Renal pelvis (tissue), 4 donors: Measurements from ENCODE around the gene GRIK1. TPM values are rescaled to one million over a fixed set of nuclear protein-coding genes. Genes with fewer than 3 reads are reported as not detected.

Experiments used
- DNase-seq: peaks from one replicate; pipeline ENCODE4 v3.0.0-alpha.2; 2013
- polyA plus RNA-seq, 3 donors: library from polyadenylated mRNA; unstranded; fragments of 120-200 nt; gene quantifications; one replicate each; pipeline ENCODE4 v1.2.1, GENCODE V29; 2013; ENCODE audit not compliant: insufficient read length in 3 of 3

The GRIK1 gene
- polyA plus RNA-seq, 3 donors, result 1.5 to 2.0 (median 1.7) TPM

DNA sequence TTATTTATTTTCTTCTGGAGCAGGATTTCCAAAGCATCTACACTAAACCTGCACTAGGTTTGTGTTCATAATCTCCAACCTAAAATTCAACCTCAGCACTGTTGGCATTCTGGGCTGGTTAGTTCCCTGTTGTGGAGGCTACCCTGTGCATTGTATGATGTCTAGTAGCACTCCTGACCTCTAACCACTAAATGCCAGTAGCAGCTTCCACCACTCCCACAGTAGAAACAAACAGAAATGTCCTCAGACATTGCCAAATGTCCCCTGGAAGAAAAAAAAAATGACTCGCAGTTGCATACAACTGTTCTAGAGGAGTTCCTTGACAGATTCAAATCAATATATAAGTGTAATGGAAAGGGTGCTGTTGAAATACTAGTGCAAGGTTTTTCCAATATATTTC, 18.9 kb downstream of the GRIK1 start:
- no peak for DNase-seq

DNA sequence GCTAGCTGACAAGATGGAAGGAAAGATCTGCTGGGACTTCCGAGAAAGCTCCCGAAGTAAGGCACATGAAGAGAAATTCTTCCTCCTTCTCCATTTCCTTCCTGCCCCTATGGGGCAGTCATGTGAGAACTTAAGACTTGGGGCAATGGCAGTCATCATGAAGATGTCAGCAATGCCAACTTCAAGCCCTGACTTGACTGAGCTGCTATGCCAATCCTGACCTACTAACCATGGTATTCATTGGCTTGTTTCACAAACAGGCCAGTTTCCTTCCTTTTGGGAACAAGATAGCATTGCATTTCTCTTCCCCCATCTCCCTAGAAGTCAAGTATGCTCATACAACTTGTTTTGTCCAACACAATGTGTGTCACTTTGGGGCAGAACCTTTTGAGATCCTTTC, 25.5 kb downstream of the GRIK1 start:
- no peak for DNase-seq

DNA sequence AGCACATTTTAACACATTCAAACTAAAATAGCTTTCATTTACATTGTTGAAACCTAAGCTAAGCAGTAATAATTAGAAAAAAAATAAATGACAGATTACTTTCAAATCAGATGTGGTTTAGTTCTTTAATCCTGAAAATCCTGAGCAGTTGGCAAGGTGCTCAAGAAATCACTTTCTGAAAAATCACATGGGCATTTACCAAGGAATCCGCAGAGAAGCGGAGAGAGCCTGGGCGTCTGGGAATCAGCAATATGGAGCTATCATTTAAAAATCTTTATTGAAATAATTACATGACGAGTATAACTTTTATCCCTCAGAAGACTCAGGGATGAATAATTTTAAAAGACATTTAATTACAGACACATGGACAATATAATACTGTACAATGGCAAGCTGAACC, 30.2 kb downstream of the GRIK1 start:
- no peak for DNase-seq

DNA sequence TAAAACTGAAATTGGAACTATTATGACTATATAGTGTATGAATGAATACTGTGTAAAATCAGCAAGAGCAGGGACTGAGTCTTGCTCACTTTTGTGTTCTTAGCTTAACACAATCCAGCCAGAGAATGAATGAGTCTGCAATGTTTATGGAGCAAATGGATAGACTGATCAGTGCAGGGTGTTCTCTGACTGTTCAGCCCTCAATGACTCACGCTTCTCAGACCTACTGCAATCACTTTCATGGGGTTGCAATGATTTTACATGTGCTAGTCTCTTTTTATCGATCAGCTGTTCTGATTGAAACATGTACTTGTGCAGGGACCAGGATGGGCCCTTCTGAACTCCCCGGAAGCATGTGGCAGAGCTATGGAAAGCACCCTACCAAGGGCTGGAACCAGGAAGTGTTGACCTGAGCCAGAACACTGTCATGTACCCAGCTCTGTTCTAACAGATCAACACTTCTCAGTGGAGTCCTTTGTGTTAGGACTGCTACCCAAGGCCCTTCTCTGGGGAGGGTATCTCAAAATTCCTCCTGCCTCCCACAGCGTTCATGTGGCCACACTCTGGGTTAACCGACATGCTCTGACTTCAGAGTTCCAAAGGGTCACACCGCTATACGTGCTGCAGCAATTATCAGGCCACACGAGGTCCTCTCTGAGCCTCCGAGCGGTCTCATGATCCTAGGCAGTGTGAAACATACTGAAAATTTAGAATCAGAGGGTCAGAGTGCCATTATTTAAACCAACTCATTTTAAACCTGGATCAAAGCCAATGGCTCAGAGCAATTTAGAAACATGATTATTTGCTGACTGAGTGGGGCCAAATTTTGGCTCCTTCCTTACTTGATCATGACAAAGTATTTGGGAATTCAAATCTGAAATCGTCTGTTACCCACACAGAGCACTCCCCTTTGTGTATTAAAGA, 35.2 kb downstream of the GRIK1 start:
- DNase-seq, result no peak

DNA sequence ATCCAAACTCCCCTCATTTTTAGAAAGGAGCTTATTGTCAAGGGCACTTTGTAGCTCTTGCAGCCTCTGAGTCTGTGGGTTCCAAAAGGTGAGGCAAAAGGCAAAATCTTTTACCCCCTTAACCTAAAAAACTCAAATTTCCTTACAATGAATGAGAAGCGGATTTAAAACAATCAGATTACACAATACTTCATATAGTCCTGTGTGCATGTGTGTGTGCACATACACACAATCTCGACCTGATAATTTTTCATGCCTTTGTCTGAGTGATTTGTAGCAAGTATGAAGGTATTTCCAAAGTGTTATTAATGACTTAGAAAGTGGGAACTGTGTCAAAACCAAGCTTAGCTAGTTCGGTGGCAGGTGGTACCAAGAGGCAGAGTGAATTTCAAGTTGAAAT, 42.9 kb downstream of the GRIK1 start:
- DNase-seq, result no peak

DNA sequence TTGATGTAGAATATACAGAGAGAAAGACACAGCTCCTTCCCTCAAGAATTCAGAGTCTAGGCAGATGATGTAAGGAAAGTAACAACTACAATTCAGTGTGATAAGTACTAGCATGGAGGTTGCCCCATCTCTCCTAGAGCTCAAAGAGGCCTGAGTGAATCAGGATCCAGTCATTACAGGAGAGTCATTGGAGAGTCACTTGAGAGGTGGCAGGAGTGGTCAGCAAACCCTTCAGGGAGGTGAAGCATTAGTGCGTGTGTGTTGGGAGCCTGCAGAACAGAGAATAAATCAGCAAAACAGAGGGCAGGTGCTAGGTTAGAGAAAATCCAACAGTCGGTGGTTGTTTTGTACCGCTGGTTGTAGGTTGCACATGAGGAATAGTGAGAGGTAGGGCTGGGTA, 46.1 kb downstream of the GRIK1 start:
- DNase-seq, result no peak

DNA sequence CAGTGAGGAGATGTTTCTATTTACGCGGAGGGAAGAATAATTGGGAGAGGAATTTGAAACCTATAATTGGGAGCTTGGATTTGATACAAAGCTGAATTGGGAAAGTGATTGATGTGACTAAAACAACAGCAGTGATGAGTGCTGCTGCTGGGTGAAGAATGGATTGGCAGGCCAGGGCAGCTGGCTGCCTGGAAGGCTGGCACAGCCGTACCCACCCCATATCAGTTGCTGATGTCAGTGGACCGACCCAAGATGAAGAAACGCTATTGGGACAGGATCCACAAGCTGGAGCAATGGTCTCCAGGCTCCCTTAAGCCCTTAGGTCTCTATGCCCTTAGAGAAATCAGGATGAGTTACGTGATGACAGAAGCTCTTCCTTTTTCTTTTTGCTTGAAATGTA, 47.4 kb downstream of the GRIK1 start:
- no peak for DNase-seq

DNA sequence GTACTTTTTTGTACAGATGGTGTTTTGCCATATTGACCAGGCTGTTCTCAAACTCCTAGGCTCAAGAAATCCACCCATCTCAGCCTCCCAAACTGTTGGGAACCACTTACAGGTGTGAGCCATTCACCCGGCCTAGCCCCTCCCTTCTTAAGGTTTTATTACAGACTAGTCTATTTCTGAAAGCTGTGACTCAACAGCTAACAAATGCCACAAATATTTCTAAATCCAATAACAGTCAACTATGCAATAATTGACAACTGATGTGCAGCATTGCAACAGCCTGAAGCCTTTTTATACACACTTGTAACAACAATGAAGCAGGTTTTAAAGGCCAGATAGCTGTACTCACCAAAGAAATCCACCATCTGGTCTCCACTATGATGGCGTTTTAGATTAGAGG, 51.4 kb downstream of the GRIK1 start:
- DNase-seq, result no peak

DNA sequence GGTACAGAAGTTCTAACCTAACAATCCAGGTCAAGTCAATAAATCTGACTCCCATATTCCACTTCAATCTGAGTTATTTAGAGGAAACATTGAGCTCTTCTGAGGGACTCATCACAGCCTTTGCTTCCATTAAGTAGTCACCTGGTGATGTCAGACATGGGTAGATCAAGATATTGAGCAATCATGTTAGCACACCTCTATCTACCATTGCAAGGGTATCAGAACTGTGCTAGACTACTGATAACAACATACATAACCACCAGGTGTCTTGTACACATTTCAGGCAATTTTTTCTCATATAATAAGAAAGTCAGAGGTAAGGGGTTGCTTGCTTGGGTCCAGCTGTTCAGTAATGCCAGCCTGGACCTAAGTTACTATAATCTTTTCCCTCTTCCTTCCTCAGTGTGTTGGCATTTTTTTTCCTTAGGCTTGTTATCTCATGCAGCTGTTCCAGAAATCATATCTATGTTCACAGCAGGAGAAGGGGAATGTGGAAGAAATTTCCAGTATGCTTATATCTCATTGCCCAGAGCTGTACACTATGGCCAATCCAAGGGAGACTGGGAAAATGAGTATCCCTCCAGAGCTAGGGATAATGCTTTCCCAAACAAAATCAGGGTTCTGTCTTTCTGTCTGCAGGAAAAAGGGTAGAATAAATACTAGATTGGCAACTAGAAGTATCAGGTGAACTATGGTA, 52.3 kb downstream of the GRIK1 start:
- DNase-seq, result no peak

DNA sequence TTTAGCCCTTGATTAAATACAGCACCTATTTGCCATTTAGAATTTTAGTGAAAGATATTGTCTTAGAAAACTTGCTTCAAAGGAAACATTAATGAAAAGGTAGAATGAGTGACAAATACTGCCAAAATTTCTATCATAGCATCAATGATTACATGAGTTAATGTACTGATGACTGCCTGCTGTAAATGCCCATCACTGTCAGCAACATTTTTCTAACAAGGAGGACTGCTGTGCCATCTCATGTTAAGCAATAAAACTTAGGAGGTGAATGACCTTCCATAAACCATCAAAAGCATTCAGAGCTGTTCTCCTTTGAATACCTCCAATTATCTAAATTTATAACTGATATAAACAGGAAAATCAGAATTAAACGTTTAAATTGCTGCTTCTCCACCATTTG, 54.3 kb downstream of the GRIK1 start:
- DNase-seq, result no peak

DNA sequence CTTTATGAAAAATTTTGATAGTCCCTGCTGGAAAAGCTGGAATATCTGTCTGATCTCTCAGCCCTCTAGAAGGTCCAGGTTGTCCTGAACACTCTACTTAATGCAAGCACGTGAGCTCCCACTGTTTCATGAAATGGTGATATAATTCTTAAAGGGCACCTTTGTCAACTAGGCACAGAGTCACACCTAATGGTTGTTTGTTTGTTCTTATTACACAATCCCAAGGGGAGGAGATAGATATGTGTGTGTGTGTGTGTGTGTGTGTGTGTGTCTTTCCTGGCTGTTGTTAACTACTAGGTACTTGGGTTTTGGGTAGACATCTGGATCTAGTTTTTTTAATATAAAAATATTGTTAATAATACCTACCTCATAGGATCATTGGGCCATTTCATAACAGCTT, 63.9 kb downstream of the GRIK1 start:
- DNase-seq, result no peak

DNA sequence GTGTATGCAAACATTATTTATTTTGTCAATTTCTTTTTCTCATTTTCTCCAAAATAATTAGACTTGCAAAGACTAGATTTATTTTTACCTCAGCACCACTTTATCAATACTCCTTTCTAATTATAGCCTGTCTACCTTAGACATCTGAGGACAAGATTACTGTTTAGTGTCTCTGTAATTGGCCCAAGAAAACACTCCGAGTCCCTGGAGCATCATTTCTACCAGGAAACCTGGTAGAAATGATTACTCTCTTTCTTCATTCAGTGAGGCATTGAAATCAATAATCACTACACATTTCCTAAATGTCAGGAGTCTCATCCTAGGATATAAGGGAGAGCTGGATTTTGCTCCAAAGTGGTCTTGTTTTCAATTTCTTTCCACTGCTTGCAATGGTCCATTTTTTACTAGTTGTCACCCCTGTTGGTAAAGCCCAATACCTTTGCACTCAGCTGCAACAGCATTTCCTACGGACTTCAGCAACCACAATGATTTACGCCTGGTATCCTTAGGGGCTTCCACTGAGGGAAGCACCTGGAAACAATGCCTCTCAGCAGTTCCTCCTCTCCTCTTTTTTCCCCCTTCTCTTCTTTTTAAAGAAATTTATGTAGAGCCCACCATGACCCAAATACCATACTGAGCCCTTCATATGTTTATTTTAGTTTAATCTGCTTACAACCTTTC, 64.6 kb downstream of the GRIK1 start:
- no peak for DNase-seq

DNA sequence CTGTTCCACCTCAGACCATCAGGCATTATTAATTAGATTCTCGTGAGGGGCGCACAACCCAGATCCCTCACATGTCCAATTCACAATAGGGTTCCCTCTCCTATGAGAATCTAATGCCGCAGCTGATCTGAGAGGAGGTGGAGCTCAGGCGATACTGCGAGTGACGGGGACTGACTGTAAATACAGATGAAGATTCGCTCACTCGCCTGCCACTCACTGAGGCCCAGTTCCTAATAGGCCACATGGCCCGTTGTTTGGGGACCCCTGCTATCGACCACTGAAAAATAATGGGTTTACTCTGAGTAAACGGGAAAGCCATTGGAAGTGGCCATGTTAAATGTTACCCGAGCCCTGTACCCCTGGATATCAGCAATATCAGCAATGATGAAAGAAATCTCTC, 65.9 kb downstream of the GRIK1 start:
- no peak for DNase-seq

DNA sequence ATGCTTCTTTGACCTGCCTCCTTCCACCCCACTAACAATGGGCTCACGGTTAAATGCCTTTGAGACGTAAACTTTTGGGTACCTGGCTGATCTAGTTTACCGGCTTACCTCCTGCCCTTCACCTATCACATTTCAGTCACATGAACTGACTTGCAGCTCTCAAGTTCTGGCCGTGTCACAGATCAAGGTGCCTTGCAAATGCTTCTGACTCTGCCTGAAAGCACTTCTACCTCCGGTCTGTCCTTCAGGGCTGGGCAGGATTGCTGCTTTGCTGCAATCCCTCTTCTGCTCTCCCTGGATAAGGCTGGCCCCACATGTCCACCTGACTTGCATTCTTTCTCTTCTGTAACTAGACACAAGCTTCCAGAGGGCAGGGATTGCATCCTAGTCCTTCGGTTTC, 69.0 kb downstream of the GRIK1 start:
- no peak for DNase-seq

DNA sequence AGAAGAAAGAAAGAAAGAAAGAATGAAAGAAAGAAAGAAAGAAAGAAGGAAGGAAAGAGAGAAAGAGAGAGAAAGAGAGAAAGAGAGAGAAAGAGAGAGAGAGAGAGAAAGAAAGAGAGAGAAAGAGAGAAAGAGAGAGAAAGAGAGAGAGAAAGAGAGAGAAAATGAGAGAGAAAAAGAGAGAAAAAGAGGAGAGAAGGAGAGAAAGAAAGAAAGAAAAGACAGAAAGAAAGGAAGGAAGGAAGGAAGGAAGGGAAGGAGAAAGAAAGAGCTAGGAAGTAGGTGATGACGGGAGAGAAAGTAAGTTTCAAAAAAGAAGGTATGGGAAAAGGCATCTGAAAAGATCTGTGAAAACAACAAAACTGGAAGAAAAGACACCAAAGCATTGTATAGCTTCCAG, 72.0 kb downstream of the GRIK1 start:
- no peak for DNase-seq

DNA sequence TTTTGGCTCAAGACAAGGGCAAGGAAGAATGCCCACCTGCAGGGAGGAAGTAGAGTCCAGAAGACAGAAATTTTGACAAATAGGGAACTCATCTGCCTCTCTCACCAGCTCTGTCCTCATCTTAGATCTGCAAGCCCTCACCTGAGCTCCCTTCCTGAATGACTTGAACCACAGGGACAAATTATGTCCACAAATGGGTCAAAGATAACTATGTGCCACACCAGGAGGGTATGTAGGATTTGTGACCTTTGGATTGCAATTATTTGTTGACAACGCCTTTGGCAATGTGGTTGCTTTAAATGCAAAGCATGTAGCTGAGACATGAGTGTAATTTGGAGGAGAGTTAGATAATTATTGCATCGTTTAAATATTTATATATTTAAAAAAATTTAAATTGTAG, 79.5 kb downstream of the GRIK1 start:
- DNase-seq, result no peak

DNA sequence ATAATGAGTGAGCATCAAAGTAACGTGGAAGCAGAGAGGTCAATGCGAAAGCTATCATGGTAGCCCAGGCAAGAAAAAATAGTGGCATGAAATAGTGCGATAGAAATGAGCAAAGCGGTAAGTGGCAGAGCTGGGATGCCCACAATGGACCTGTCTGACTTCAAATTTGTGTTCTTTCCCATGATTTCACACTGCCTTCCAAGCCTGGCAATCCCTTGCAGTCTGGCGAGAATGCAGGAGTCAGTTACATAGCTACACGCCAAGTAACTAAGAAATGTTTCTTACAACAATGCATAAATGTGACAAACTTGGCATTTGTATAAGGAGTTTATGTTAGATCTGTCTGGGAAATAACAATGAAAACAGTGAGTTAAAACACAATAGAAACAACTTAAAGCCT, 82.6 kb downstream of the GRIK1 start:
- no peak for DNase-seq

DNA sequence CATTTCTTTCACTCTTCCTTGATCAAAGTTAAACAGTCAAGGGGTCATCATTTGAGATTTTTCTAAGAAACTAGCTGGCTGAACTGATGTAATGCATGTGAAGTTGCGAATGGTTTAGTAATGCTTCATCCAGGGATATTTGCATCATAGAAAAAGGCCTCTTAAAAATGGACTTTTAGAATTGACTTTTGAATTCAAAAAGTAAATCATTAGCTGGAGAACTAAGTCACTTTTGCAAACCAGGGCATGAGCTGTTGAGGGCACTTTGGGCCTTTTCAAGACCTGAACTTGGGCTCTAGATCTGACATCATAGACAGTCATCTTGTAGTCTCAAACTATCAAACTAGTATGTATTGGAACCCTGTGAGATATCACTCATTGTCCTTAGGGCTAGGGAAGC, 85.0 kb downstream of the GRIK1 start:
- no peak for DNase-seq

DNA sequence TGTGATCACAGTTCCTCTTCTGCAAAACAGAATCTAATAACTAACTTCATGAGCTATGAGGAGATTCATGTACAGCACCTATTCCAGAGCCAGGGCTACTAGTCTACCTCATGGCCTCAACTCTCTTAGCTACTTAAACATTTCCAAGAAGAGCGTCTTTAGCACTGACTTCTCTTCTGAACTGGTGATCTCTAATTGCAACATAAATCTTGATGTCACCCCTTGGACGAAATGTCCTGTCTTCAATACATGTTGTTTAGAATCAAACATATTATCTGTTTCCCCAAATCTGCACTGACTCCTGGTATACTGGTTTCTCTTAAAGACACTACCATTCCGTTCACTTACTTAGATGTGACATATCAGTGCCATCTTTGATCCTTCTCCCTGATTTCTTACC, 88.2 kb downstream of the GRIK1 start:
- no peak for DNase-seq

DNA sequence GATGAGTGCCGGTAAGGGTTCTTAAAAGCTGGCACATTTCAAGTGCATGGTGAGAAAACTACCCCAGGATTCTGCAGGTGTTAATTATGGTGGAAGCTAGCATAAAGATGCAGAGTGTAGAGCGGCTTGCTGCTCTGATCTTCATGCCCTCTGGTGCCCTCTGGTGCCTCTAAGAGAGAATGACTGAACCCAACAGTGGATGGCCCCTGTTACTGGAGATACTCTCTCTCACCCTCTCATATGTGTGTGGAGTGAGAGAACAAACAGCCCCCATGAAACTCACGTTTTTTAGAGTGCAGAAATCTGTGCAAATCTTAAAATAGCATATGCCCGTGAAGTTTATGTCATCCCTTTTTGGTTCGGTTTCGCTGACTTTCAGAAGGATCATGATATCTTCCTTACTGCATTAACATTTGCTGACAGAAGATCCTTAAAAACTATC, 90.0 kb downstream of the GRIK1 start:
- DNase-seq, result peak; percentile 57

DNA sequence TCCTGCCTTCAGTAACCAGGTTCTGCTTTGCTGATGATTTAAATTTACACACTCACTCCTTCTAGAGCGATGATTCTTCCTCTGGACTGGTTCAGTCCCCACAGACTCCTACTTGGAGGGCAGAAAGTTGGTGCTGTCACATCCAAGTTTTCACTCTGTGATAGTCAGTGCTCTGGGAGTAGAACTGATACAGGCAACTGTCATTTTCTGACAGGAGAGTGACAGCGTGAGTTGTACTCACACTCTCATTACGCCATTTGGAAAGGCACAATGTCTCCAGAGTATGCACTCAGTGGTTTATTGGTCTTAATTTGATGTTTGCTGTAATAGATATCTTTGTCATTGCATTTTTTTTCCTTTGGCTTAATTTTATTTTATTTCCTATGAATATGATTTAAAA, 96.0 kb downstream of the GRIK1 start:
- no peak for DNase-seq

DNA sequence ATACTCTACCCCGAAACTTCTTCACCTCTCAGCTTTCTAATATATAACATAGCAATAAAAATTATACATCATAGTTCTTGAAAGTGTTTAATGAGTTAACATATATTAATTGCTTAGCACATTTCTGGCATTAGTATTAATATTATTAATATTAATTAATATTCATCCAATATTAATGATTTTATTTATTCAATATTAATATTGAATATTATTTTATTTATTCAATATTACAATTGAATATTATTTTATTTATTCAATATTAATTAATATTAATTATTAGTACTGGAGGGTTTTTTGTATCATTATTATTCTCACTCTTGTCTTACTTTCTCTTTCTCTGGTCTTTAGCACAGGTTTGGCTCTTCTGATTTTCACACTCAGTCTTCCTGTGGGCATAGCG, 105.2 kb downstream of the GRIK1 start:
- DNase-seq, result no peak

DNA sequence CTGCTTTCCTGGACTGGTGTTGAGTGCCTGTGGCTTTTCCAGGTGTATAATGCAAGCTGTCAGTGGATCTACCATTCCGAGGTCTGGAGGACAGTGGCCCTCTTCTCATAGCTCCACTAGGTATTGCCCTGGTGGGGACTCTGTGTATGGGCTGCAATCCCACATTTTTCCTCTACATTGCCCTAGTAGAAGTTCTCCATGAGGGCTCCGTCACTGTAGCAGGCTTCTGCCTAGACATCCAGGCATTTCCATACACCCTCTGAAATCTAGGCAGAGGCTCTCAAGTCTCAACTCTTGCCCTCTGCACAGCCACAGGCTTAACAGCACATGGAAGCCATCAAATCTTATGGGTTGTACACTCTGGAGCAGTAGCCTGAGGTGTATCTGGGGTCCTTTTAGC, 107.6 kb downstream of the GRIK1 start:
- no peak for DNase-seq
